Retinal pigment epithelial cell (primary cell): ENCODE data around the gene WWOX.

Source experiments
- DNase-seq: peaks from one replicate; pipeline ENCODE4 v3.0.0-alpha.2; 2010; ENCODE audit warnings: low read depth
- H3K4me3 ChIP-seq: 2 replicates; pipeline ENCODE4 v1.5.1; 2011; ENCODE audit warnings: mild to moderate bottlenecking, low read length, control low read depth, moderate library complexity
- CTCF ChIP-seq: conservative IDR thresholded peaks from 2 replicates; pipeline ENCODE4 v1.5.1; 2011; ENCODE audit warnings: low read depth, low read length, control low read depth, inconsistent platforms

Gene WWOX

GRCh38 chr16:79018650-79019429 lies 919.4 kb downstream of the WWOX start:
- no peak for DNase-seq
- H3K4me3 ChIP-seq: no peak overlapping the region
- TF ChIP-seq CTCF: no peak

GRCh38 chr16:79019431-79019830 lies 920.0 kb downstream of the WWOX start:
- no peak overlapping the region for H3K4me3 ChIP-seq
- DNase-seq: no peak
- TF ChIP-seq CTCF: no peak

- no peak for TF ChIP-seq CTCF
- no peak overlapping the region for H3K4me3 ChIP-seq
- no peak for DNase-seq
Measured at GRCh38 chr16:79021991-79022630, 922.7 kb downstream of the WWOX start.

GRCh38 chr16:79026117-79026516 lies 926.7 kb downstream of the WWOX start:
- H3K4me3 ChIP-seq: no peak overlapping the region
- no peak for DNase-seq
- TF ChIP-seq CTCF: no peak

GRCh38 chr16:79036541-79036940 lies 937.1 kb downstream of the WWOX start:
- DNase-seq: no peak
- TF ChIP-seq CTCF: no peak
- H3K4me3 ChIP-seq: no peak overlapping the region

- no peak overlapping the region for H3K4me3 ChIP-seq
- no peak for DNase-seq
- no peak for TF ChIP-seq CTCF
Measured at GRCh38 chr16:79037521-79038373, 938.3 kb downstream of the WWOX start.
